Mesothelial cell of epicardium (in vitro differentiated cells): ENCODE results near the gene SLC9A2. TPM values are rescaled to one million over a fixed set of nuclear protein-coding genes. Genes with fewer than 3 reads are reported as not detected.
A peak's percentile ranks its signal among the peaks of the same experiment; 100 is the strongest.

Experiments
- DNase-seq, 2 experiments: peaks; one replicate each; pipeline ENCODE4 v3.0.0; 2021; ENCODE audit warnings: low spot score in 2 of 2; ENCODE audit not compliant: unreplicated experiment in 2 of 2
- H3K27ac Mint-ChIP-seq: 2 replicates; pipeline ENCODE4 v1.8.0; 2021; ENCODE audit warnings: mixed read lengths
- H3K27me3 Mint-ChIP-seq: 2 replicates; pipeline ENCODE4 v1.8.0; 2021; ENCODE audit warnings: low read depth, mixed read lengths
- H3K36me3 Mint-ChIP-seq: 2 replicates; pipeline ENCODE4 v1.8.0; 2021; ENCODE audit warnings: mixed read lengths
- H3K4me1 Mint-ChIP-seq: 2 replicates; pipeline ENCODE4 v1.8.0; 2021; ENCODE audit warnings: mixed read lengths
- H3K4me3 Mint-ChIP-seq: 2 replicates; pipeline ENCODE4 v1.8.0; 2021; ENCODE audit warnings: mild to moderate bottlenecking, moderate library complexity, mixed read lengths
- H3K9me3 Mint-ChIP-seq: 2 replicates; pipeline ENCODE4 v1.8.0; 2021; ENCODE audit warnings: mixed read lengths
- CTCF ChIP-seq: fragments of 200-600 bp; sonication (generic); IDR thresholded peaks from one replicate; pipeline ENCODE4 v1.5.0; 2021; ENCODE audit warnings: antibody characterized with exemption; ENCODE audit not compliant: unreplicated experiment
- total RNA-seq: library from RNA; stranded (reverse); gene quantifications from 3 replicates; pipeline ENCODE4 v1.2.1, GENCODE V29; 2021

Gene SLC9A2
- total RNA-seq, 1 donor from 2014 or later: 0.04 TPM

GRCh38 chr2:102660574-102660973 is 41.2 kb downstream of the SLC9A2 start:
- peaks cover 4% of the 10 kb centered on the region for H3K27me3 Mint-ChIP-seq
- no peak for DNase-seq
- H3K36me3 Mint-ChIP-seq: no peaks in the 10 kb centered on the region
- no peaks in the 10 kb centered on the region for H3K9me3 Mint-ChIP-seq
- no peak overlapping the region for H3K4me3 Mint-ChIP-seq
- no peak for TF ChIP-seq CTCF
- peaks cover 12% of the 10 kb centered on the region for H3K4me1 Mint-ChIP-seq
- no peak overlapping the region for H3K27ac Mint-ChIP-seq

- Mint-ChIP-seq H3K27ac (peak overlapping the region; percentile 13), H3K4me3 (no peak overlapping the region), H3K9me3 (no peaks in the 10 kb centered on the region), H3K36me3 (no peaks in the 10 kb centered on the region), H3K4me1 (peaks cover 12% of the 10 kb centered on the region), H3K27me3 (peaks cover 4% of the 10 kb centered on the region)
- DNase-seq: no peak
- no peak for TF ChIP-seq CTCF
Observed at GRCh38 chr2:102661846-102662245, 42.5 kb downstream of the SLC9A2 start.

DNA sequence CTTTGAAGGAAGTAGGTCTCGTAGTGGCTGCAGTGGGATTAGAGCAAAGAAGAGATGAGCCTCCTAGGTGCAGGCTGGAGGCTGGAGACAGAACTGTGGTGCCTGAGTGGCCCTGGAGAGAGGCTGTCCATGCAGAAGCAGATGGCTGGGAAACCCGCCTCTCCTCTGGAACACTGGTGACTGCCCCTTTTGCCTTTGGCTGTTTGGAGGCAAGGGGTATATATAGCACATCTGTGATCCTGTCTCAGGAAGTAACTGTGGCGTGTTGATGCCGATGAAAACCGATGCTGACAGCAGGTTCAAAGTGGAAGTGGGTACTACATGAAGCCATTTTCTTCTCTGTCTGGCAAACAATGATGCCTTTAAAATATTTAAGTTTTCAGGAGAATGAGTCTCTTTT is 43.5 kb downstream of the SLC9A2 start:
- H3K4me3 Mint-ChIP-seq: no peak overlapping the region
- peaks cover 4% of the 10 kb centered on the region for H3K27me3 Mint-ChIP-seq
- TF ChIP-seq CTCF: no peak
- DNase-seq: no peak
- no peaks in the 10 kb centered on the region for H3K36me3 Mint-ChIP-seq
- peaks cover 12% of the 10 kb centered on the region for H3K4me1 Mint-ChIP-seq
- no peaks in the 10 kb centered on the region for H3K9me3 Mint-ChIP-seq
- H3K27ac Mint-ChIP-seq: no peak overlapping the region

DNA sequence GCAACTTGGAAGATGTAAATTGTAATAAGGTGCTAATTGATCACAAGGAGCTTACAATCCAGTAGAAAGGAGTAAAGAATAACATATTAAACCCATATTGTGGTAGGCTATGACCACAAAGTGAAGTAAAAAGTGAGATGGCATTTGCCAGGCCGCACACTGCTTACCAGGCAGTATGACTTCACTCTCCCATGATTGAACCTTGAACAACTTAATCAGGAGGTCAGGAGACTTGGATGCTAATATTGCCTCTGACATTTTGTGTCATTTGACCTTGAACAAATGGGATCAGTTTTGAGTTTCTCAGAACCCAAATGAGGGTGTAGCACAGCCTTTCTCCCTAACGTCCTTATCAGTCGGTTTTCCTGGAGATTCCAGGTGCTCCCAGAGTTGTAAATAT is 44.0 kb downstream of the SLC9A2 start:
- no peak for DNase-seq
- Mint-ChIP-seq H3K4me1 (peaks cover 13% of the 10 kb centered on the region), H3K9me3 (no peaks in the 10 kb centered on the region), H3K36me3 (no peaks in the 10 kb centered on the region), H3K27me3 (peaks cover 4% of the 10 kb centered on the region), H3K4me3 (no peak overlapping the region), H3K27ac (no peak overlapping the region)
- no peak for TF ChIP-seq CTCF

- peaks cover 20% of the 10 kb centered on the region for H3K4me1 Mint-ChIP-seq
- H3K27ac Mint-ChIP-seq: no peak overlapping the region
- no peaks in the 10 kb centered on the region for H3K36me3 Mint-ChIP-seq
- no peak for DNase-seq
- peaks cover 4% of the 10 kb centered on the region for H3K27me3 Mint-ChIP-seq
- H3K4me3 Mint-ChIP-seq: no peak overlapping the region
- TF ChIP-seq CTCF: no peak
- H3K9me3 Mint-ChIP-seq: no peaks in the 10 kb centered on the region
Observed at GRCh38 chr2:102664471-102664909, 45.1 kb downstream of the SLC9A2 start.

GRCh38 chr2:102667072-102667471 is 47.7 kb downstream of the SLC9A2 start:
- Mint-ChIP-seq H3K27ac (no peak overlapping the region), H3K9me3 (no peaks in the 10 kb centered on the region)
- no peak for TF ChIP-seq CTCF

More at GRCh38 chr2:102667072-102667471, 47.7 kb downstream of the SLC9A2 start:
- Mint-ChIP-seq H3K27me3 (peaks cover 4% of the 10 kb centered on the region), H3K36me3 (no peaks in the 10 kb centered on the region), H3K4me3 (no peak overlapping the region), H3K4me1 (peaks cover 15% of the 10 kb centered on the region)
- DNase-seq: no peak
